Endothelial cell of umbilical vein (primary cell): ENCODE results near the gene SCAMP5.

Experiments used
- MYC ChIP-seq: IDR thresholded peaks from one replicate; pipeline ENCODE4 v1.6.1; 2011; ENCODE audit warnings: mild to moderate bottlenecking, low read depth, low read length
- POLR2A ChIP-seq: IDR thresholded peaks from 2 replicates; pipeline ENCODE4 v1.6.1; 2012; ENCODE audit warnings: low read depth, mild to moderate bottlenecking, control low read depth, low read length
- POLR2AphosphoS5 ChIP-seq: IDR thresholded peaks from 2 replicates; pipeline ENCODE4 v1.6.1; 2012; ENCODE audit warnings: low read depth, mild to moderate bottlenecking, control low read depth, low read length, moderate library complexity; ENCODE audit not compliant: insufficient read depth
- TF ChIP-seq, protein P1 (sequence below), 2 donors: IDR thresholded peaks; 1 replicate in 1 of 2; 2 replicates in 1 of 2; pipeline ENCODE4 v1.5.1; 2011; ENCODE audit warnings: low read length in 2 of 2, mild to moderate bottlenecking in 2 of 2, moderate library complexity in 2 of 2, control low read depth in 1 of 2, inconsistent platforms in 1 of 2, low read depth in 1 of 2; ENCODE audit not compliant: insufficient read depth in 1 of 2; ENCODE audit errors: extremely low read depth in 1 of 2
- TF ChIP-seq, protein P2 (sequence below): IDR thresholded peaks from 2 replicates; pipeline ENCODE4 v1.6.1; 2011; ENCODE audit not compliant: insufficient read depth, insufficient read length

DNA sequence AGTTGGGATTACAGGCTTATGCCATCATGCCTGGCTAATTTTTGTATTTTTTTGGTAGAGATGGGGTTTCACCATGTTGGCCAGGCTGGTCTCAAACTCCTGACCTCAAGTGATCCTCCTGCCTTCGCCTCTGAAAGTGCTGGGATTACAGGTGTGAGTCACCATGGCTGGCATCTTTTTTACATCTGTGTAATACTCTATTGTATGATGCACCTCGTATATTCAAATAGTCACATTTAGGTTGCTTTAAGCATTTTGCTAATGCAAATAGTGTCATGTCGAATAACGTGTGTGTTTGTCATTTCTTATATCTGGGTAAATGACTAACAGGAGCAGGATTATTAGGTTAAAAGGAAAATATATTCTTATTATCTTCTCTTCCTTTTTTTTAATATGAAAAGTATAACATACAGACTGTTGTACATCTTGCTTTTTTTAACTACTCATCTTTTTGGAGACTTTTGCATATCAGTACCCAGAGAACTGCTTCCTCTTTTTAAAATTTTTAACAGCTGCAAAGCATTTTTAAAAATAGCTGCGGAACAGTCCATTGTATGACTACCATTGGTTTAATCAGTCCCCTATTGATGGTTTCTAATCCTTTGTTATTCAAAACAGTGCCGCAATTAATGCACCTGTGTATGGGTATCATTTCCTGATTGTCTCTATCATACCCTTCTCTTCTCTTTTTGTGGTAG lies 13.4 kb downstream of the SCAMP5 start:
- TF ChIP-seq, protein P1, sequence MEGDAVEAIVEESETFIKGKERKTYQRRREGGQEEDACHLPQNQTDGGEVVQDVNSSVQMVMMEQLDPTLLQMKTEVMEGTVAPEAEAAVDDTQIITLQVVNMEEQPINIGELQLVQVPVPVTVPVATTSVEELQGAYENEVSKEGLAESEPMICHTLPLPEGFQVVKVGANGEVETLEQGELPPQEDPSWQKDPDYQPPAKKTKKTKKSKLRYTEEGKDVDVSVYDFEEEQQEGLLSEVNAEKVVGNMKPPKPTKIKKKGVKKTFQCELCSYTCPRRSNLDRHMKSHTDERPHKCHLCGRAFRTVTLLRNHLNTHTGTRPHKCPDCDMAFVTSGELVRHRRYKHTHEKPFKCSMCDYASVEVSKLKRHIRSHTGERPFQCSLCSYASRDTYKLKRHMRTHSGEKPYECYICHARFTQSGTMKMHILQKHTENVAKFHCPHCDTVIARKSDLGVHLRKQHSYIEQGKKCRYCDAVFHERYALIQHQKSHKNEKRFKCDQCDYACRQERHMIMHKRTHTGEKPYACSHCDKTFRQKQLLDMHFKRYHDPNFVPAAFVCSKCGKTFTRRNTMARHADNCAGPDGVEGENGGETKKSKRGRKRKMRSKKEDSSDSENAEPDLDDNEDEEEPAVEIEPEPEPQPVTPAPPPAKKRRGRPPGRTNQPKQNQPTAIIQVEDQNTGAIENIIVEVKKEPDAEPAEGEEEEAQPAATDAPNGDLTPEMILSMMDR (IDR thresholded peaks at IDR 0.05; ENCODE audit: extremely low read depth in 1 of 2, insufficient read depth in 1 of 2, low read depth in 1 of 2, low read length in 2 of 2) = no peak
- TF ChIP-seq, protein P2, sequence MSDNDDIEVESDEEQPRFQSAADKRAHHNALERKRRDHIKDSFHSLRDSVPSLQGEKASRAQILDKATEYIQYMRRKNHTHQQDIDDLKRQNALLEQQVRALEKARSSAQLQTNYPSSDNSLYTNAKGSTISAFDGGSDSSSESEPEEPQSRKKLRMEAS = no peak
- TF ChIP-seq POLR2AphosphoS5 = no peak
- no peak for TF ChIP-seq POLR2A
- TF ChIP-seq MYC = no peak
